ENCODE results near the gene LOXHD1. TPM values are rescaled to one million over a fixed set of nuclear protein-coding genes. Genes with fewer than 3 reads are reported as not detected.

Gene LOXHD1
- total RNA-seq, 1 experiment from 2014 or later: not detected

DNA sequence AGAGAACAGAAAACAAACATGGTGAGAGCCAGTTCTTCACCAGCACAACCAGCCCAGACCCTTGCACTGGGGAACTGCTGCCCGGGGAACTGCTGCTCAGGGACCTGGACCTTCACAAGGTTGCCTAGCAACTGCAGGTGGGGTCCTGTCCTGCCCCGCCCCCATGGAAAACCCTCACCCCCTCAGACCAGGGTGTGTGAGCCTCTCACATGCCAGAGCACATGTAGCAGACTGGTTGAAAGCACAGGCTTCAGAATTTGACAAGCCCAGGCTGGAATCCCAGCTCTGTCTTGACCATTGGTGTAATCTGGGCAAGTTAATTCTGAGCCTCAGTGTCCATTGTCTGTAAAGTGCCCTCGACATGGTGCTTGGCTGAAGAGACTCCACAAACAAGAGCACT, 118.6 kb downstream of the LOXHD1 start:
- no peak for DNase-seq (ENCODE audit: low read depth, low spot score)
- in situ Hi-C loops (cut with HindIII; ENCODE audit: low pct_unique_long_range_greater_than_20kb, low sequenced_read_pairs): no loop called here

DNA sequence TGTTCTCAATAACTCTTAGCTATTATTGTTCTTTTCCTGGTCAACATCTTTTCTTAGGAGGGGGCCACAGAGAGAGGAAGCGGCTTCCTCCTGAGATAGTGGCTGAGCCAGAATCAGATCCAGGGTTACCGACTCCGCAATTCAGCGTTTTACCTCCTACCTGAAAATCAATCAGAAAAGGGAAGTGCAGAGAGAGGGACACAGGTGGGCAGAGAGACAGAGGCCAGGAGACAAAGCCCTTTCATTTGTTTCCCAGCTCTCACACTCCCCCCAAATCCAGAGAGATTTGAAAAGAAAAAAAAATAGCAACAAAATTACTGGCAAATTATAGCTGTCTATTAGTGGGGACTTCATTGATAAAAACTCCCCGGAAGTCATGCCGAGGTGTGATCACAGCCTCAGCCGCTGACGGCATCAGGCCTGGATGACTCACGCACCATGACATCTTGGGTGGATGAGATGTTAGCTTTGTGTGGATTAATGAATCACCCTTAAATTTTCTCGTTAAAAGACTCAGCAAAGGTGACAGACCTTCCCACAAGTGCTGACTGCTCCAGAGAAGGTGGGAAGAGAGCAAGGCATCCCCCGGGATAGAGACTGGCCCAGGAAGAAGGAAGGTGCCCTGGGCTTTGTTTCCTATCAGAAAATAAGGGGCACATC, 120.7 kb downstream of the LOXHD1 start:
- in situ Hi-C loops (cut with HindIII; ENCODE audit: low pct_unique_long_range_greater_than_20kb, low sequenced_read_pairs): no loop called here
- peak; percentile 55 for DNase-seq (ENCODE audit: low read depth, low spot score)

DNA sequence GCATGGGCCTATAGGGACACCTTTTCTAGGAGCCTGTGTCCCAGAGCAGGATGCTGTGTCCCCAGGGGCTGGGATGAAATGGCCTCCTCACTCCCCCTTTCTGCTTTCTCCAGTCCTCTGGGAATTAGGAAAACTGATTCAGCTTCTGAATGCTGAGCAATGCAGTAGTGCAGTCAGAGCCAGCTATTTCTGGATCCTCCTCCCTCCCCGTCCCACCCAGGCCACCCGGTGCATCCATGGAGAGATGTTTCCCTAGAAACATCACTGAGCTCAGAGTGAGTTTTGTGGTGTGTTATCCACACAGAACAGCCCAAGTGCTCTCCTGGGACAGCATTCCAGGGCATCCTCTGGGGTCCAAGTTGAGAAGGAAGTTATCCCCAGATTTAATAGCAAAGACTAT, 125.5 kb downstream of the LOXHD1 start:
- in situ Hi-C loops (cut with HindIII; ENCODE audit: low pct_unique_long_range_greater_than_20kb, low sequenced_read_pairs): no loop called here
- DNase-seq (ENCODE audit: low read depth, low spot score): no peak

GRCh38 chr18:46528037-46528436, 129.0 kb downstream of the LOXHD1 start:
- no peak for DNase-seq (ENCODE audit: low read depth, low spot score)
- in situ Hi-C loops (cut with HindIII; ENCODE audit: low pct_unique_long_range_greater_than_20kb, low sequenced_read_pairs): no loop called here

GRCh38 chr18:46519870-46520269, 137.2 kb downstream of the LOXHD1 start:
- DNase-seq (ENCODE audit: low read depth, low spot score): no peak
- in situ Hi-C loops (cut with HindIII; ENCODE audit: low pct_unique_long_range_greater_than_20kb, low sequenced_read_pairs): no loop called here

DNA sequence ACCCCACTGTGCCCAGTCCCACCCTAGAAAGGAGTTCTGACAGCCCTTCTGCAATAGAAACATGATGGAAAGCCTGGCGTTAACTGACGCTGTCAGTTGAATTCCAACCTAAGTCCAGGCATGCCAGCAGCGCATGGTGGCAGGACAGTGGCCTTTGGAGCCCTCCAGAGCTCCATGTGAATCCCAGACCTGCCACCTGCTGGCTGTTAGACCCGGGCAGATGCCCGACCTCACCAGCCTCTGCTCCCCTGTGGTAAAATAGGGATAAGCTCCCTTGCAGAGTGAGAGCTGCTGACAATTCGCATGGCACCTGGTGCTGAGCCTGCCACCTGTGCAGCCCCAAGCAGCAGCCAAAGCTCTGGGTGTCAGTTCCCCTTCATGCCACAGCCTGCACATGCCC, 138.6 kb downstream of the LOXHD1 start:
- DNase-seq (ENCODE audit: low read depth, low spot score): no peak
- in situ Hi-C loops (cut with HindIII; ENCODE audit: low pct_unique_long_range_greater_than_20kb, low sequenced_read_pairs): no loop called here

GRCh38 chr18:46516555-46516954, 140.5 kb downstream of the LOXHD1 start:
- no peak for DNase-seq (ENCODE audit: low read depth, low spot score)
- in situ Hi-C loops (cut with HindIII; ENCODE audit: low pct_unique_long_range_greater_than_20kb, low sequenced_read_pairs): no loop called here

DNA sequence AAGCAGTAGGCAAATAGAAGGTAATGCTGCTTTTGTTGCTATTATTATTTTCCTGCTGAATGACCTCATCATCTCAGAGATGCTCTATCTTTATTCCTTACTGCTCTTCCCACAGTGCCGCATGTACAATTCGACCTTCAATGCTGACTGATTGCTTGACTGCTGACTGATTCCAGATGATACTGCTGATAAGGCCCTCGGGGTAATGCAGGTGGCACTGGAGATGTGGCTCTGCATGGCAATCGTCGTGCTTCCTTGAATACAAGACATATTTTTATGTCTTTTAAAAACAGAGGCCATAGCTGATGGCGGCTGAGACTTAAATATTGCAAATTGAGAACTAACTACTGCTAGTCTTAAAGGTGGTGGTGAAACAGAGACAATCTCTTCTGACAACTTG, 146.6 kb downstream of the LOXHD1 start:
- DNase-seq (ENCODE audit: low read depth, low spot score): no peak
- in situ Hi-C loops (cut with HindIII; ENCODE audit: low pct_unique_long_range_greater_than_20kb, low sequenced_read_pairs): no loop called here

- in situ Hi-C loops (cut with HindIII; ENCODE audit: low pct_unique_long_range_greater_than_20kb, low sequenced_read_pairs): no loop called here
Observed at GRCh38 chr18:46509530-46509929, 147.5 kb downstream of the LOXHD1 start.

DNA sequence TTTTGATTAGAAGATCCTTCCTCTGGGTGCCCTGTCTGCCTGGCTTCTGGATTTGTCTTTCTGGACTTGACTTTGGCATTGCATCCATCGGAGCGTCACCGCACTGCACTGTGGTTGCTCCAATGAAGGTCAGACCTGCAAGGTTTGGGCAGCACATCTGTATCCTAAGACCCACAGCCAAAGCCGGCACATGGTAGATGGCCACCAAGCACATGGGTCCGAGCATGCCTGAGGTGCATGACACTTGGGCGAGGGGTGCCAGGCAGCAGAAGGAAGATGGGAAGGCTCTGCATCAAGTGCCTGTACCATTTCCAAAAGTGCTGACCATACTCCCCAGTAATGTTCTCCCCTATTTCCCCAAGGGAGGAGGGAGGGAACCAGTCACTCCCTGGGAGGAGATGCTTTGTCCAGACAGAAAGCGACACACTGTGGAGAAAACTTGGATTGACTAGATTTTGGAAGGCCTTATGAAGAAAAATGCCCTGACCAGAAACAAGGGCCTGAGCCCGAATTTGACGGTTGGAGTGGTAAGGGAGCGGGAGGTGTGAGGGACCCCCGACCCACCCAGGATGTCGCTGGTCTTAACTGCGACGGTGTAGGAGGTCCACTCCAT, 149.9 kb downstream of the LOXHD1 start:
- in situ Hi-C loops (cut with HindIII; ENCODE audit: low pct_unique_long_range_greater_than_20kb, low sequenced_read_pairs): no loop called here
- no peak for DNase-seq (ENCODE audit: low read depth, low spot score)

More at GRCh38 chr18:46509530-46509929, 147.5 kb downstream of the LOXHD1 start:
- DNase-seq (ENCODE audit: low read depth, low spot score): no peak

DNA sequence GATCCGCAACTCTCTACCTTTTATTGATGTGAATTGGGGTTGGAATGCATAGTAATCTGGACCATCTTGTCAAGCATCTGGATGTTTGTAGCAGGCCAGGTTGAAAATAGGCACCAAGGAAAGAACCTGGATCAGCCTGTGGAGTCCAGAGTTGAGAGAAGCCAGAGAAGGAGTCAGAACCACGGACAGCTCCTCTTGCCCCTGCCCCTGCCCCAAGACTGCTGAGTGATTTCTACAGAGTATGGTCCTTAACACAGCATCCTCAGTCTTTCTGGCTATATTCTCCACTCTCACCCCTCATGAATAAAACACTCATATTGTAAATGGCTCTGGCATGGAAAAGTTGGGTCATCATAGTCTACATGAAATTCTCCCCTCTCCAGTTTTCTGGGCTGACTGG, 154.6 kb downstream of the LOXHD1 start:
- DNase-seq (ENCODE audit: low read depth, low spot score): no peak
- in situ Hi-C loops (cut with HindIII; ENCODE audit: low pct_unique_long_range_greater_than_20kb, low sequenced_read_pairs): no loop called here

DNA sequence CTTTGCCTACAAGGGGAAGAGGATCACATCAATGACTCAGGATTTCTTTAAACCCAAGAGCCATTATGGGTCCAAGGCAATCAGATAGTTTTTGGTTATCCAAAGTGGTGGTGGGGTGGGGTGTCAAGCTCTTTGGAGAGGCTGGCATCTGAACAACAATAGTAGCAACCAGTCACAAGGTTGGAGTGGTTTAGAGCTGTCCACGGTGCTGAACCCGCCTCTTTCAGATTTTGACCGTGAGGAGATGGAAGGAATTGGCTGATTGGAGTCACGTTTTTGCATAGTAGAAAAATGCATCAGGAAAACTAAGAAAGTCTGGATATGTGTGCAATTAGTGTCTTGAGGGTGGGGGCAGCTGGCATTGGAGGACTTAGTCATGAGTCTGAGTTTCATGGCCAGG, 159.9 kb downstream of the LOXHD1 start:
- in situ Hi-C loops (cut with HindIII; ENCODE audit: low pct_unique_long_range_greater_than_20kb, low sequenced_read_pairs): no loop called here
- DNase-seq (ENCODE audit: low read depth, low spot score): peak; percentile 7

GRCh38 chr18:46488471-46489213, 168.4 kb downstream of the LOXHD1 start:
- in situ Hi-C loops (cut with HindIII; ENCODE audit: low pct_unique_long_range_greater_than_20kb, low sequenced_read_pairs): no loop called here
- no peak for DNase-seq (ENCODE audit: low read depth, low spot score)

- in situ Hi-C loops (cut with HindIII; ENCODE audit: low pct_unique_long_range_greater_than_20kb, low sequenced_read_pairs): no loop called here
- DNase-seq (ENCODE audit: low read depth, low spot score): no peak
Observed at GRCh38 chr18:46485675-46486194, 171.3 kb downstream of the LOXHD1 start.

GRCh38 chr18:46484971-46485370, 172.0 kb downstream of the LOXHD1 start:
- in situ Hi-C loops (cut with HindIII; ENCODE audit: low pct_unique_long_range_greater_than_20kb, low sequenced_read_pairs): no loop called here
- no peak for DNase-seq (ENCODE audit: low read depth, low spot score)

GRCh38 chr18:46482831-46483230, 174.2 kb downstream of the LOXHD1 start:
- in situ Hi-C loops (cut with HindIII; ENCODE audit: low pct_unique_long_range_greater_than_20kb, low sequenced_read_pairs): no loop called here
- no peak for DNase-seq (ENCODE audit: low read depth, low spot score)

DNA sequence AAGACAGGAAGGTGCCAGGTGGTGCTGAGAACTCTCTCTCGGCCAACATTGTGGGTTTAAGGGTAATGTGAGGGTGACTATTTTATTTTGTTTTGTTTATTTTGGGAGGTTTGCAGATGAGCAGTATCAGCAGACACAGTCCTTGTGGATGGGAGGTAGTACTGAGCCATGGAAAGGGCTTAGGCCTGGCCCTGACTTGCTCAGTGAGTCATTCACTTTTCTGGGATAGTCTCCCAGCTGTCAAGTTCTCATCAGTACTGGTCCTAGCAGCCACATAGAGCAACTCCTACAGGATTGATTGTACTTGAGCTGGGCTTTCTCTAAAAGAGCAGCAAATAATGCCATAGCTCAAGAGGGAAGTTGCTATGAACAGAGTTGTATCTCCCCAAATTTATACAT, 175.2 kb downstream of the LOXHD1 start:
- DNase-seq (ENCODE audit: low read depth, low spot score): no peak
- in situ Hi-C loops (cut with HindIII; ENCODE audit: low pct_unique_long_range_greater_than_20kb, low sequenced_read_pairs): no loop called here

GRCh38 chr18:46481048-46481846, 175.8 kb downstream of the LOXHD1 start:
- in situ Hi-C loops (cut with HindIII; ENCODE audit: low pct_unique_long_range_greater_than_20kb, low sequenced_read_pairs): no loop called here
- DNase-seq (ENCODE audit: low read depth, low spot score): peak; percentile 49
